MM.1S (cell line): ENCODE results near the gene LARGE2.
"Not testable (repeated sequence)": the region's sequence is repeated elsewhere in the genome, so short reads cannot be mapped to it uniquely, and the experiment has no call there.

Source experiments
- DNase-seq: peaks from one replicate; pipeline ENCODE4 v3.0.0-alpha.2; 2015
- H2AFZ ChIP-seq: fragments of 300-600 bp; sonication (generic); 2 replicates; pipeline ENCODE4 v1.6.0; 2016; ENCODE audit warnings: antibody characterized with exemption, low read length
- H3F3A ChIP-seq: fragments of 300-600 bp; sonication (generic); 2 replicates; pipeline ENCODE4 v1.6.1; 2016; ENCODE audit warnings: mild to moderate bottlenecking, antibody characterized with exemption, low read length, moderate library complexity, mixed read lengths; ENCODE audit not compliant: insufficient read depth
- H3K27ac ChIP-seq: fragments of 300-600 bp; sonication (generic); 2 replicates; pipeline ENCODE4 v1.5.1; 2016; ENCODE audit warnings: mild to moderate bottlenecking, low read length
- H3K27me3 ChIP-seq: fragments of 300-600 bp; sonication (generic); replicated peaks from 2 replicates; pipeline ENCODE4 v1.6.0; 2016; ENCODE audit warnings: low read length; ENCODE audit not compliant: insufficient read depth
- H3K36me3 ChIP-seq: fragments of 300-600 bp; sonication (generic); replicated peaks from 2 replicates; pipeline ENCODE4 v1.6.1; 2016; ENCODE audit warnings: mild to moderate bottlenecking, low read length, mixed read lengths; ENCODE audit not compliant: insufficient read depth
- H3K4me1 ChIP-seq: fragments of 300-600 bp; sonication (generic); 2 replicates; pipeline ENCODE4 v1.6.1; 2016; ENCODE audit warnings: low read length, mixed read lengths
- H3K4me2 ChIP-seq: fragments of 300-600 bp; sonication (generic); 2 replicates; pipeline ENCODE4 v1.6.0; 2016; ENCODE audit warnings: low read depth, low read length
- H3K4me3 ChIP-seq: fragments of 300-600 bp; sonication (generic); 2 replicates; pipeline ENCODE4 v1.5.1; 2016; ENCODE audit warnings: low read length, mixed read lengths
- H3K79me2 ChIP-seq: fragments of 300-600 bp; sonication (generic); 2 replicates; pipeline ENCODE4 v1.6.1; 2016; ENCODE audit warnings: mixed run types, low read length, mixed read lengths
- H3K9ac ChIP-seq: fragments of 300-600 bp; sonication (generic); 2 replicates; pipeline ENCODE4 v1.6.1; 2016; ENCODE audit warnings: low read length, mixed read lengths
- H3K9me2 ChIP-seq: fragments of 300-600 bp; sonication (generic); replicated peaks from 2 replicates; pipeline ENCODE4 v1.6.1; 2016; ENCODE audit warnings: mild to moderate bottlenecking, low read length, mixed read lengths; ENCODE audit not compliant: insufficient read depth
- H3K9me3 ChIP-seq: fragments of 300-600 bp; sonication (generic); replicated peaks from 2 replicates; pipeline ENCODE4 v1.6.1; 2016; ENCODE audit warnings: mild to moderate bottlenecking, low read length, mixed read lengths; ENCODE audit not compliant: insufficient read depth
- H4K20me1 ChIP-seq: fragments of 300-600 bp; sonication (generic); 2 replicates; pipeline ENCODE4 v1.6.1; 2016; ENCODE audit warnings: mild to moderate bottlenecking, low read length, moderate library complexity, mixed read lengths; ENCODE audit not compliant: insufficient read depth
- CTCF ChIP-seq: fragments of 300-600 bp; sonication (generic); IDR thresholded peaks from 2 replicates; pipeline ENCODE4 v1.5.1; 2016; ENCODE audit warnings: antibody characterized with exemption, low read length, mixed read lengths
- EZH2 ChIP-seq: fragments of 300-600 bp; sonication (generic); optimal IDR thresholded peaks from 2 replicates; pipeline ENCODE3; 2017; ENCODE audit warnings: low read depth, mild to moderate bottlenecking, antibody characterized with exemption, low read length, mixed read lengths
- EZH2phosphoT487 ChIP-seq: fragments of 300-600 bp; sonication (generic); IDR thresholded peaks from 2 replicates; pipeline ENCODE4 v1.6.1; 2018; ENCODE audit warnings: antibody characterized with exemption, low read length

LARGE2 gene

GRCh38 chr11:45904309-45904915, 18.0 kb upstream of the LARGE2 start:
- Histone ChIP-seq H4K20me1 (no peaks in the 10 kb centered on the region), H3K27ac (no peak overlapping the region), H3K9me3 (no peaks in the 10 kb centered on the region), H3K27me3 (peaks cover 26% of the 10 kb centered on the region), H3K79me2 (no peaks in the 10 kb centered on the region), H3F3A (no peaks in the 10 kb centered on the region), H3K4me1 (no peaks in the 10 kb centered on the region), H3K4me2 (no peak overlapping the region), H3K9ac (no peak overlapping the region), H2AFZ (no peak overlapping the region), H3K36me3 (no peaks in the 10 kb centered on the region), H3K4me3 (no peak overlapping the region), H3K9me2 (no peaks in the 10 kb centered on the region)
- TF ChIP-seq EZH2: no peak
- TF ChIP-seq CTCF: no peak
- TF ChIP-seq EZH2phosphoT487: no peak
- no peak for DNase-seq

- H3K9me2 ChIP-seq: no peaks in the 10 kb centered on the region
- no peaks in the 10 kb centered on the region for H3K4me1 ChIP-seq
- H3K36me3 ChIP-seq: no peaks in the 10 kb centered on the region
- H3K4me2 ChIP-seq: no peak overlapping the region
- H2AFZ ChIP-seq: no peak overlapping the region
- no peak for DNase-seq
- no peaks in the 10 kb centered on the region for H3K9me3 ChIP-seq
- no peak overlapping the region for H3K27ac ChIP-seq
- peaks cover 26% of the 10 kb centered on the region for H3K27me3 ChIP-seq
- TF ChIP-seq CTCF (no peak), EZH2phosphoT487 (no peak), EZH2 (no peak)
- H4K20me1 ChIP-seq: no peaks in the 10 kb centered on the region
- H3K9ac ChIP-seq: no peak overlapping the region
- no peaks in the 10 kb centered on the region for H3F3A ChIP-seq
- no peak overlapping the region for H3K4me3 ChIP-seq
- no peaks in the 10 kb centered on the region for H3K79me2 ChIP-seq
Measured at GRCh38 chr11:45905095-45905494, 17.4 kb upstream of the LARGE2 start.

GRCh38 chr11:45905576-45905975, 16.9 kb upstream of the LARGE2 start:
- H3K4me2 ChIP-seq, H2AFZ ChIP-seq, H3K9me2 ChIP-seq, H4K20me1 ChIP-seq, H3K9me3 ChIP-seq, H3K9ac ChIP-seq, H3K79me2 ChIP-seq, DNase-seq, H3F3A ChIP-seq, H3K27ac ChIP-seq, H3K4me3 ChIP-seq, H3K4me1 ChIP-seq, H3K36me3 ChIP-seq: not testable (repeated sequence)
- peaks cover 23% of the 10 kb centered on the region for H3K27me3 ChIP-seq

GRCh38 chr11:45906096-45906682, 16.3 kb upstream of the LARGE2 start:
- Histone ChIP-seq H3K9ac (no peak overlapping the region), H3K36me3 (no peaks in the 10 kb centered on the region), H3K27me3 (peaks cover 17% of the 10 kb centered on the region), H3K9me3 (no peaks in the 10 kb centered on the region), H3K79me2 (no peaks in the 10 kb centered on the region), H3K9me2 (no peaks in the 10 kb centered on the region), H3K4me1 (no peaks in the 10 kb centered on the region), H4K20me1 (no peaks in the 10 kb centered on the region), H2AFZ (no peak overlapping the region), H3F3A (no peaks in the 10 kb centered on the region), H3K4me2 (no peak overlapping the region), H3K4me3 (no peak overlapping the region), H3K27ac (no peak overlapping the region)
- DNase-seq: no peak
- no peak for TF ChIP-seq EZH2
- no peak for TF ChIP-seq CTCF
- no peak for TF ChIP-seq EZH2phosphoT487
